ENCODE measurements around the gene DNAJC19.

GRCh38 chr3:180934638-180935037, 54.9 kb downstream of the DNAJC19 start:
- no peak for TF ChIP-seq CTCF (IDR thresholded peaks at IDR 0.05)
- no peak for TF ChIP-seq POLR2A (IDR thresholded peaks at IDR 0.05)

Measured in adrenal gland (tissue), 5 donors.